Endothelial cell of umbilical vein (primary cell): ENCODE results near the gene RAB6B.

Source experiments
- JUN ChIP-seq: IDR thresholded peaks from 2 replicates; pipeline ENCODE4 v1.6.1; 2011; ENCODE audit warnings: borderline replicate concordance, low read depth; ENCODE audit not compliant: insufficient read length, insufficient read depth
- MYC ChIP-seq: IDR thresholded peaks from one replicate; pipeline ENCODE4 v1.6.1; 2011; ENCODE audit warnings: mild to moderate bottlenecking, low read depth, low read length
- POLR2A ChIP-seq: IDR thresholded peaks from 2 replicates; pipeline ENCODE4 v1.6.1; 2012; ENCODE audit warnings: low read depth, mild to moderate bottlenecking, control low read depth, low read length
- TF ChIP-seq, protein P1 (sequence below), 2 donors: IDR thresholded peaks; 1 replicate in 1 of 2; 2 replicates in 1 of 2; pipeline ENCODE4 v1.5.1; 2011; ENCODE audit warnings: low read length in 2 of 2, mild to moderate bottlenecking in 2 of 2, moderate library complexity in 2 of 2, control low read depth in 1 of 2, inconsistent platforms in 1 of 2, low read depth in 1 of 2; ENCODE audit not compliant: insufficient read depth in 1 of 2; ENCODE audit errors: extremely low read depth in 1 of 2
- TF ChIP-seq, protein P2 (sequence below): IDR thresholded peaks from 2 replicates; pipeline ENCODE4 v1.6.1; 2011; ENCODE audit not compliant: insufficient read depth, insufficient read length

DNA sequence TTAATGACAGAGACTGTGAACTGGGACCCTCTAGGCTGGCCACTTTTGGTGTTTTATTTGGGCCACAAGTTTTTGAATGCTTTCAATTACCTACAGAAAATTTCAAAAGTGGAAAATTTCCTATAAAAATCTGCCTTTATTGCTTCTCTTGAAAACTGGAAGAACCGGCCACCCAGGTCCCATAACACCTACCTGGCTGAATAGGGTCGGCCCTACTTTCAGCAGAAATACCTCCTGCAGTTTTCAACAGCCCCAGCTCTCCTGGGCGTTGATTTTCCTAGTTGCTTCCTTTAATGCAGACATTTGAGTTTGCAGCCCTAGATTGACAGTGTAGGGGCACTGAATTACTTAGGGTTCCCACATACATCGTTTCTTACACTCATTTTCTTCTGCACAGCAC is 90.8 kb downstream of the RAB6B start:
- no peak for TF ChIP-seq POLR2A
- TF ChIP-seq, protein P1, sequence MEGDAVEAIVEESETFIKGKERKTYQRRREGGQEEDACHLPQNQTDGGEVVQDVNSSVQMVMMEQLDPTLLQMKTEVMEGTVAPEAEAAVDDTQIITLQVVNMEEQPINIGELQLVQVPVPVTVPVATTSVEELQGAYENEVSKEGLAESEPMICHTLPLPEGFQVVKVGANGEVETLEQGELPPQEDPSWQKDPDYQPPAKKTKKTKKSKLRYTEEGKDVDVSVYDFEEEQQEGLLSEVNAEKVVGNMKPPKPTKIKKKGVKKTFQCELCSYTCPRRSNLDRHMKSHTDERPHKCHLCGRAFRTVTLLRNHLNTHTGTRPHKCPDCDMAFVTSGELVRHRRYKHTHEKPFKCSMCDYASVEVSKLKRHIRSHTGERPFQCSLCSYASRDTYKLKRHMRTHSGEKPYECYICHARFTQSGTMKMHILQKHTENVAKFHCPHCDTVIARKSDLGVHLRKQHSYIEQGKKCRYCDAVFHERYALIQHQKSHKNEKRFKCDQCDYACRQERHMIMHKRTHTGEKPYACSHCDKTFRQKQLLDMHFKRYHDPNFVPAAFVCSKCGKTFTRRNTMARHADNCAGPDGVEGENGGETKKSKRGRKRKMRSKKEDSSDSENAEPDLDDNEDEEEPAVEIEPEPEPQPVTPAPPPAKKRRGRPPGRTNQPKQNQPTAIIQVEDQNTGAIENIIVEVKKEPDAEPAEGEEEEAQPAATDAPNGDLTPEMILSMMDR (IDR thresholded peaks at IDR 0.05; ENCODE audit: extremely low read depth in 1 of 2, insufficient read depth in 1 of 2, low read depth in 1 of 2, low read length in 2 of 2): no peak
- TF ChIP-seq, protein P2, sequence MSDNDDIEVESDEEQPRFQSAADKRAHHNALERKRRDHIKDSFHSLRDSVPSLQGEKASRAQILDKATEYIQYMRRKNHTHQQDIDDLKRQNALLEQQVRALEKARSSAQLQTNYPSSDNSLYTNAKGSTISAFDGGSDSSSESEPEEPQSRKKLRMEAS: no peak
- no peak for TF ChIP-seq MYC
- no peak for TF ChIP-seq JUN
